ENCODE data around the gene RGS9BP. TPM values are rescaled to one million over a fixed set of nuclear protein-coding genes. Genes with fewer than 3 reads are reported as not detected.
A peak's percentile ranks its signal among the peaks of the same experiment; 100 is the strongest.

The RGS9BP gene
- total RNA-seq, 1 experiment from 2014 or later = 0.13 TPM

- Histone ChIP-seq H3K23ac (ENCODE audit: insufficient read length, low read depth, low read length) (no peak overlapping the region), H4K8ac (replicated peaks; ENCODE audit: insufficient read length, low read depth, low read length) (no peak overlapping the region), H2AFZ (ENCODE audit: low read length) (no peak overlapping the region), H2BK15ac (ENCODE audit: low read depth, low read length) (no peak overlapping the region), H2AK5ac (ENCODE audit: insufficient read length, low read length) (no peak overlapping the region), H3K4me2 (ENCODE audit: insufficient read depth, insufficient read length, low read length) (no peak overlapping the region), H3K27me3 (ENCODE audit: insufficient read depth, low read length) (no peaks in the 10 kb centered on the region), H4K91ac (ENCODE audit: insufficient read length, low read depth, low read length) (no peak overlapping the region), H2BK5ac (ENCODE audit: insufficient read length, low read length) (no peak overlapping the region), H3K23me2 (ENCODE audit: insufficient read length, low read depth, low read length, poor library complexity, severe bottlenecking) (no peaks in the 10 kb centered on the region), H3K9ac (ENCODE audit: extremely low read depth, insufficient read length, low read length) (no peak overlapping the region), H3K18ac (ENCODE audit: insufficient read length, low read depth, low read length) (no peak overlapping the region), H3K56ac (ENCODE audit: insufficient read length, low read depth, low read length) (no peak overlapping the region), H3K79me2 (ENCODE audit: insufficient read depth, low read length) (no peaks in the 10 kb centered on the region), H3K14ac (ENCODE audit: insufficient read depth, low read length) (no peak overlapping the region), H4K5ac (ENCODE audit: insufficient read length, low read depth, low read length) (no peak overlapping the region), H4K20me1 (ENCODE audit: control insufficient read depth, insufficient read depth, insufficient read length) (no peaks in the 10 kb centered on the region), H2BK20ac (ENCODE audit: low read depth, low read length, poor library complexity, severe bottlenecking) (no peak overlapping the region), H3K79me1 (ENCODE audit: insufficient read depth, low read depth, low read length, poor library complexity, severe bottlenecking) (no peaks in the 10 kb centered on the region), H3K9me3 (ENCODE audit: control insufficient read depth, low read depth, low read length) (no peaks in the 10 kb centered on the region), H3K4ac (ENCODE audit: low read depth, low read length) (no peak overlapping the region), H2BK12ac (ENCODE audit: insufficient read length, low read depth, low read length) (no peak overlapping the region), H3K4me1 (ENCODE audit: insufficient read depth, low read length) (no peaks in the 10 kb centered on the region), H2BK120ac (ENCODE audit: low read depth, low read length, poor library complexity, severe bottlenecking) (no peak overlapping the region), H3T11ph (ENCODE audit: low read length) (no peak overlapping the region), H3K27ac (ENCODE audit: insufficient read length, low read depth, low read length) (no peak overlapping the region)
- Mint-ChIP-seq H3K36me3 (ENCODE audit: insufficient read depth in 1 of 3, low read depth in 3 of 3) (peaks cover 0 to 2% (median 0%) of the 10 kb centered on the region in 3 experiments; a peak in 3 of 7 replicates), H3K4me3 (no peak overlapping the region), H3K9me3 (peaks cover 0 to 5% of the 10 kb centered on the region in 2 experiments; a peak in 1 of 5 replicates), H3K4me1 (peaks cover 5 to 11% of the 10 kb centered on the region in 2 experiments), H3K27ac (no peak overlapping the region), H3K27me3 (ENCODE audit: low read depth) (peaks cover under 1% of the 10 kb centered on the region; the same call in 1 of the 2 replicates)
- 100% methylated on average over 1 of the region's 22 CpGs for WGBS (ENCODE audit: extremely low coverage, insufficient read length, low lambda C conversion rate)
- peak; percentile 31; the same call in 2 of the 3 replicates for TF ChIP-seq CTCF (conservative IDR thresholded peaks at IDR 0.05)
- DNase-seq = no peak
Measured at GRCh38 chr19:32720216-32720935, 44.7 kb downstream of the RGS9BP start.

All from H9 (cell line).